Subcutaneous abdominal adipose tissue (tissue), 5 donors: ENCODE measurements around the gene ZNF280C.

ENCODE experiments used
- H3K27ac ChIP-seq: one replicate; pipeline ENCODE4 v1.7.0; 2013; ENCODE audit warnings: low read depth, mild to moderate bottlenecking, inconsistent platforms, low read length, moderate library complexity
- H3K27me3 ChIP-seq, 5 donors: one replicate each; pipeline ENCODE4 v1.7.0; 2013; ENCODE audit warnings: low read length in 5 of 5, inconsistent platforms in 1 of 5; ENCODE audit not compliant: control insufficient read depth in 5 of 5, insufficient read depth in 4 of 5
- H3K36me3 ChIP-seq, 5 donors: one replicate each; pipeline ENCODE4 v1.7.0; 2013; ENCODE audit warnings: low read length in 5 of 5; ENCODE audit not compliant: control insufficient read depth in 5 of 5, insufficient read depth in 5 of 5
- H3K4me1 ChIP-seq, 5 donors: one replicate each; pipeline ENCODE4 v1.7.0; 2013; ENCODE audit warnings: low read length in 5 of 5, mild to moderate bottlenecking in 3 of 5, moderate library complexity in 1 of 5; ENCODE audit not compliant: control insufficient read depth in 5 of 5, insufficient read depth in 5 of 5
- H3K4me3 ChIP-seq, 5 donors: one replicate each; pipeline ENCODE4 v1.7.0; 2013; ENCODE audit warnings: low read length in 5 of 5, low read depth in 1 of 5
- H3K9ac ChIP-seq, 5 donors: one replicate each; pipeline ENCODE4 v1.7.0; 2013; ENCODE audit warnings: low read length in 5 of 5, mild to moderate bottlenecking in 4 of 5, moderate library complexity in 3 of 5
- H3K9me3 ChIP-seq, 5 donors: one replicate each; pipeline ENCODE4 v1.7.0; 2013; ENCODE audit warnings: low read length in 5 of 5; ENCODE audit not compliant: control insufficient read depth in 5 of 5
- donor health status: healthy.
- donor health status: healthy.
- donor health status: healthy.
- donor health status: healthy.
- donor health status: healthy.

The ZNF280C gene

GRCh38 chrX:130224810-130225209 is 43.9 kb downstream of the ZNF280C start:
- peaks cover 0 to 4% (median 0%) of the 10 kb centered on the region in 5 donors for H3K36me3 ChIP-seq
- no peaks in the 10 kb centered on the region for H3K9me3 ChIP-seq
- no peaks in the 10 kb centered on the region for H3K27me3 ChIP-seq
- H3K4me3 ChIP-seq = no peak overlapping the region
- no peak overlapping the region for H3K9ac ChIP-seq
- no peaks in the 10 kb centered on the region for H3K4me1 ChIP-seq
- no peak overlapping the region for H3K27ac ChIP-seq

- Histone ChIP-seq H3K4me3 (no peak overlapping the region), H3K27ac (no peak overlapping the region), H3K4me1 (no peaks in the 10 kb centered on the region), H3K27me3 (no peaks in the 10 kb centered on the region), H3K9me3 (no peaks in the 10 kb centered on the region), H3K9ac (no peak overlapping the region), H3K36me3 (peaks cover 2 to 16% (median 3%) of the 10 kb centered on the region in 5 donors)
These were observed 52.4 kb downstream of the ZNF280C start for GRCh38 chrX:130216320-130216719.

DNA sequence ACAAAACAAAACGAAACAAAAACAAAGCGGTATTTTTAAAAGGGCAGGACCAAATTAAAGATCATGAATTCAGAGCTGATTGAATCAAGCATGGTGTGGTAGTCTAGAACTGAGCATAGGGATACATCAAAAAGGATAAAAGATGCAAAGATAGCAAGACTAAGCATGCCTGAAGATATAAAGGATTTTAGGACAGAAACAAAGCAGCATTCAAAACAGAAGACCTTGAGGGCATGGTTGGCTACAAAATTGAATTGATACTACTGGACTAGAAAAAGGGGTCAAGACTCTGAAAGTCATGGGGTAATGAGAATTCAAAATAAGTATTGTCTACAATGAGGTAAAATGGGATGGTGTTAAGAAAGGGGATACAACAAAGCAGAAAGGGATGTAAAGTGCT is 55.3 kb downstream of the ZNF280C start:
- Histone ChIP-seq H3K27me3 (no peaks in the 10 kb centered on the region), H3K4me1 (no peaks in the 10 kb centered on the region), H3K4me3 (no peak overlapping the region), H3K9me3 (no peaks in the 10 kb centered on the region), H3K9ac (no peak overlapping the region), H3K36me3 (peaks cover 2 to 16% (median 5%) of the 10 kb centered on the region in 5 donors), H3K27ac (no peak overlapping the region)

DNA sequence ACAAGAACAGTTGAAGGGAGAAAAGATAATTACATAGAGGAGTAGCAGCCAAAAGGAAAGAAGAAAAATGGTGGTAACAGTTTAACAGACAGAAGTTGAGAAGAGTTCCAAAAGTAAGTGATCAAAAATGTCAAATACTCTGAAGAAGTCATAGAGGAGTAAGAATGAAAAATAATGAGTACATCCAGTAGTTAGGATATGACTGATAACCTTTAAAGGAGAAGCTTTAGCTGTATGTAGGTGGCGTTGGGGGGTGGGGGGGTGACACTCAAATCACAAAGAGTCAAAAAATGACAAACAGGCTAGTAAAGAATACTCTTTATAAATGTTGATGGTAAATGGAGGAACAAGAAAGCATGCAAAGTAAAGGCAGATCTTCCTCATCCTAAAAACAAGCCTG is 56.3 kb downstream of the ZNF280C start:
- no peak overlapping the region for H3K4me3 ChIP-seq
- no peaks in the 10 kb centered on the region for H3K4me1 ChIP-seq
- peaks cover 2 to 16% (median 5%) of the 10 kb centered on the region in 5 donors for H3K36me3 ChIP-seq

DNA sequence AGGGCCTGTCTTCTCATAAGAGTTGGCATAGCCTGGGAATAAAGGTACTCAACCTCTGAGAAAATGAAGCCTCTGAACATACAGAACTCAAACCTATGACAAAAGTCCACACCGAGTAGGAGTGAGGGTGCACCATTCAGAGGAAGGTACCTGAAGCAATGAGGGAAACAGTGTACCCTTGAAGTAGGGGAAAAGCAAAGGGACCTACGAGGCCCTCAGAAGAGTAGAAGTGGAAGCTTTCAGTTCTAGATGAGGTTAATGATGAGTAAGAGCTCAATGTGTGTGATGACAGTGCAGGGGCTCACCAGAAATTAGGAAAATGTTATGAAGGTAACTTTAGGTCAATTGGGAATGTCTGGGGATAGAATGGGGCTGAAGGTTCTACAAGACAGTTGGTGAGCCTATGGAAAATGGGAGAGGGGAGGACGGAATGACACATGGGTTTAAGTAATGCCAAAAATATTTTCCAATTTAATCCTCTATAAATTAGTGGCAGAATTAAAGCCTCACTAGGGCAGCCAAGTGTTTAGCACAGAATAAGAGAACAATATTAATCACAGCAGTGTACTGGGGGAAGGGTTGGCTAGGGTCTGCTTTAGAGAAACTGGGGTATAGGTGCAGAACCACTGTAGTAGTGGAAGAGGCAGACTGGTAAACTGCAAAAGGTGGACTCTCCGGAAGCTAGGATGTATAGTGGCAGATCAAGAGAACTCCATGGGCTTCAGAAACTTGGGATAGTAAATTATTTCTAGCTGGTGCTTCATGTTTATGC is 57.1 kb downstream of the ZNF280C start:
- no peaks in the 10 kb centered on the region for H3K9me3 ChIP-seq
- peaks cover 2 to 16% (median 5%) of the 10 kb centered on the region in 5 donors for H3K36me3 ChIP-seq
- H3K27ac ChIP-seq = no peak overlapping the region
- H3K27me3 ChIP-seq = no peaks in the 10 kb centered on the region
- H3K4me1 ChIP-seq = no peaks in the 10 kb centered on the region
- no peak overlapping the region for H3K9ac ChIP-seq
- H3K4me3 ChIP-seq = no peak overlapping the region

More for the DNA sequence above, 56.3 kb downstream of the ZNF280C start:
- Histone ChIP-seq H3K9ac (no peak overlapping the region), H3K9me3 (no peaks in the 10 kb centered on the region), H3K27ac (no peak overlapping the region), H3K27me3 (no peaks in the 10 kb centered on the region)

DNA sequence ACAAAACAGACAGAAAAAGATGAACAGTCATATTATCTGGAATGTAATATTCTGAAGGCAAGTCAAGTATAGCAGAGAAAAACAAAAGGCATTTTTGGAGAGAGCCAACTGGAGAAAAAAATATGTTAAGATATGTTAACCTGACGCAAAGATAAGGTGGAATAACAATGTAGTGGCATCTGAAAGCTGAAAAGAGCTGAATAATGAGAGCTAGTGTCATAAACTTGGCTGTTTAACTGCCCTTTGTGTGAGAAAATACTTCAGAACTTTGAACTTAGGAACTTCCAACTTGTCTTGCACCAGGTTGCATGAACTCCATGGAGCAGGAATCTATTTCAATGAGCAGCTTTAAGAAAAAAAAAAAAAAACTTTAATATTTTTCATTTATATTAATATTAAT is 64.1 kb downstream of the ZNF280C start:
- H3K9me3 ChIP-seq = no peaks in the 10 kb centered on the region
- H3K4me1 ChIP-seq = no peaks in the 10 kb centered on the region
- no peak overlapping the region for H3K4me3 ChIP-seq
- no peak overlapping the region for H3K27ac ChIP-seq
- peaks cover 2 to 5% (median 4%) of the 10 kb centered on the region in 5 donors for H3K36me3 ChIP-seq
- H3K9ac ChIP-seq = no peak overlapping the region
- H3K27me3 ChIP-seq = peaks cover 0 to 3% (median 0%) of the 10 kb centered on the region in 5 donors

- Histone ChIP-seq H3K27ac (no peak overlapping the region), H3K4me3 (no peak overlapping the region), H3K4me1 (no peaks in the 10 kb centered on the region), H3K9ac (no peak overlapping the region), H3K36me3 (no peaks in the 10 kb centered on the region), H3K27me3 (peaks cover 0 to 5% (median 0%) of the 10 kb centered on the region in 5 donors), H3K9me3 (no peaks in the 10 kb centered on the region)
These were observed 71.2 kb downstream of the ZNF280C start for GRCh38 chrX:130197464-130197863.

GRCh38 chrX:130196466-130196865 is 72.2 kb downstream of the ZNF280C start:
- Histone ChIP-seq H3K27me3 (peaks cover 0 to 5% (median 0%) of the 10 kb centered on the region in 5 donors), H3K9ac (no peak overlapping the region), H3K36me3 (no peaks in the 10 kb centered on the region), H3K9me3 (no peaks in the 10 kb centered on the region), H3K27ac (no peak overlapping the region), H3K4me3 (no peak overlapping the region), H3K4me1 (no peaks in the 10 kb centered on the region)

DNA sequence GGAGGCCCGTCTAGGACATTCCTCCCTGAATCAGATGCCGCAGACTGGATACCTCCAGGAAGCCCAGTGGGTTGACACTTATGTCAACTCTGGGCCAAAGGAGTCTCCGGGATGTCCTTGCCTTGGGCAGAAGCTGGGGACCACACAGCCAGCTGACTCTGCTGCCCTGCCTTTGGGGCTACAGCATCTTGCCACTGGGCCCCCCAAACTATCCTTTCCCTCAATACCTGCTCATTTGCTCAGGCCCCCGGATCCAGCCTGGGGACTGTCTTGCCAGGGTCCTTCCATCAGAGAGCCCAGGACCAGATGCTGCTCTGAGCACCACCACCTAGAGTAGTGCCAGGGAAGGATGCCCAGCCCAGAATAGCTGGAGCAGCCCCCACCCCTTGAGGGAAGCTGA is 77.9 kb downstream of the ZNF280C start:
- no peak overlapping the region for H3K4me3 ChIP-seq
- no peak overlapping the region for H3K27ac ChIP-seq
- H3K9ac ChIP-seq = no peak overlapping the region
- H3K36me3 ChIP-seq = no peaks in the 10 kb centered on the region
- no peaks in the 10 kb centered on the region for H3K9me3 ChIP-seq
- peaks cover 0 to 14% (median 4%) of the 10 kb centered on the region in 5 donors for H3K27me3 ChIP-seq
- H3K4me1 ChIP-seq = no peaks in the 10 kb centered on the region

DNA sequence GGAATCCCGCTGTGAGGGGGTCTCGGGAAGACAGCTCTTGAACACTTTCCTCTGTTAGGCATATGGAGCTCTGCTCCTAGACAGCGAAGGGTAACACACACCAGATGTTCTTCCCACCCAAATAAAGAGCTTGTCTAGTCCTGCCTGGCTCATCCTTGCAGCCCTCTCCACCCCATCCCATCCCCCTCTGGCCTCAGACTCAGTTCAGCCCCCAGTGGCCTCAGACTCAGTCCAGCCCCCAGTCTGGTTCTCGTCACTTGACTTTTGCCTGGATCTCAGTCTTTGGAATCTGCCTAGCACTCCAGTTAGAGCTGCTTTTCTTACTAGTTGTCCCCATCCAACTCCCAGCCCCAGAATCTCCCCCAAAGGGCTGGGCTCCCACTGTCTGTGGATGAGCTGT is 82.0 kb downstream of the ZNF280C start:
- H3K4me3 ChIP-seq = no peak overlapping the region
- no peaks in the 10 kb centered on the region for H3K36me3 ChIP-seq
- peaks cover 0 to 14% (median 6%) of the 10 kb centered on the region in 5 donors for H3K27me3 ChIP-seq
- H3K4me1 ChIP-seq = no peaks in the 10 kb centered on the region
- no peaks in the 10 kb centered on the region for H3K9me3 ChIP-seq
- H3K27ac ChIP-seq = no peak overlapping the region
- H3K9ac ChIP-seq = no peak overlapping the region
